ENCODE data around the gene CASKIN2. TPM values are rescaled to one million over a fixed set of nuclear protein-coding genes. Genes with fewer than 3 reads are reported as not detected.

The CASKIN2 gene
- total RNA-seq, 1 donor from 2014 or later: 3.9 TPM

DNA sequence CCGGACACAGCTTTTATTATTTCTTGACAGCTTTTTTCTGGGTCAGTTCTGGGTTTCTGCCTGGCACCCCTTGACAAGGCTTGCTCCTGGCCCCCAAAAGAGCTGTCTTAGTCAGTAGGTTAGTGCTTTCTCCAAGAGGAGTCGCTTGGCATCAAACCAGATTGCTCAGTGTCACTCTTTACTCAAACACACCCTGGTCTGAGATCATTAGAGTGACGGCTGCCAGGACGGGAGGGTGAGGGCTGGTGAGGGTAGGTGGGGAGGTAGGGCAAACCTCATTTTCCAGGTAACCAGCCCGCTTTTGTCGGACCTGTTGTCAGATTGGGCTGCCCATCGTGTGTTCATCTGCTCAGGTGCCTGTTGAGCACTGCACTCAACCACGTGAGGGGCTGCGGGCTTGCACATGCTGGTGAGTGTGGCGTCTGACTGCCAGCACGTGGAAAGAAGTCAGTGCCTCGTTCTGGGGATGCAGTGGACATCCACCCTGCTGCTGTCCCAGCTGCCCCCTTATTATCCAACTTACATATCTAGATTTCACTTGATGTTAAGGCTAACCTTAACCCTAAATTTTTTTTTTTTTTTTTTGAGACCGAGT lies 46.5 kb downstream of the CASKIN2 start:
- FAIRE-seq (no peak), DNase-seq (ENCODE audit: low read depth) (peak; percentile 31)
- H3K27me3 ChIP-seq (ENCODE audit: control insufficient read depth, insufficient read depth, low read length): no peaks in the 10 kb centered on the region
- H3K4me3 ChIP-seq (ENCODE audit: low read depth, low read length): no peak overlapping the region
- peaks cover 2% of the 10 kb centered on the region for H3K36me3 ChIP-seq (ENCODE audit: control insufficient read depth, insufficient read depth, low read length)
- TF ChIP-seq, protein P1, sequence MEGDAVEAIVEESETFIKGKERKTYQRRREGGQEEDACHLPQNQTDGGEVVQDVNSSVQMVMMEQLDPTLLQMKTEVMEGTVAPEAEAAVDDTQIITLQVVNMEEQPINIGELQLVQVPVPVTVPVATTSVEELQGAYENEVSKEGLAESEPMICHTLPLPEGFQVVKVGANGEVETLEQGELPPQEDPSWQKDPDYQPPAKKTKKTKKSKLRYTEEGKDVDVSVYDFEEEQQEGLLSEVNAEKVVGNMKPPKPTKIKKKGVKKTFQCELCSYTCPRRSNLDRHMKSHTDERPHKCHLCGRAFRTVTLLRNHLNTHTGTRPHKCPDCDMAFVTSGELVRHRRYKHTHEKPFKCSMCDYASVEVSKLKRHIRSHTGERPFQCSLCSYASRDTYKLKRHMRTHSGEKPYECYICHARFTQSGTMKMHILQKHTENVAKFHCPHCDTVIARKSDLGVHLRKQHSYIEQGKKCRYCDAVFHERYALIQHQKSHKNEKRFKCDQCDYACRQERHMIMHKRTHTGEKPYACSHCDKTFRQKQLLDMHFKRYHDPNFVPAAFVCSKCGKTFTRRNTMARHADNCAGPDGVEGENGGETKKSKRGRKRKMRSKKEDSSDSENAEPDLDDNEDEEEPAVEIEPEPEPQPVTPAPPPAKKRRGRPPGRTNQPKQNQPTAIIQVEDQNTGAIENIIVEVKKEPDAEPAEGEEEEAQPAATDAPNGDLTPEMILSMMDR (IDR thresholded peaks at IDR 0.05; ENCODE audit: insufficient read depth, low read length, severe bottlenecking): no peak

DNA sequence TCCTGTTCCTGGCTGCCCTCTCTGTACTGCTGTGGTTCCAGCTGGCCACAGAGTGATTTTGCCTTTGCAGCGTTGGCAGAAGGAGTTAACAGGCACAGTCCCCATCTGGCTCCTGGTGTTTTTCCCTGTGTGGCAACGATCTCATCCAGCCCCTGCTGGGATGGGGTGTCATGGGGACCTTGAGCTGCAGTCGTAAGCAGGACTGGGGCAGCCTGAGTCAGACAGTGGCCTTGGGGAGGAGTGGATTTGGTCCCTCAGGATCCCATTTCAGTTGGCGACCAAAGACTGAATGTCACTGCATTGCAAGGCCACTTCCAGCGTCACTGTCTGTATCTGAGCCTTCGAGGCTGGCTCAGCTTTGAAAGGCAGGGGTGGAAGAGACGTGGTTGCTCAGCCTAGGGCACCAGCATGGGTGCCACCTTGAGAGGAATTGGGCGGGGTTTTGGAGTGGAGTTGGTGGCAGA lies 47.0 kb downstream of the CASKIN2 start:
- FAIRE-seq (no peak), DNase-seq (ENCODE audit: low read depth) (no peak)
- TF ChIP-seq, protein P1 (IDR thresholded peaks at IDR 0.05; ENCODE audit: insufficient read depth, low read length, severe bottlenecking): no peak
- no peak overlapping the region for H3K4me3 ChIP-seq (ENCODE audit: low read depth, low read length)
- no peaks in the 10 kb centered on the region for H3K27me3 ChIP-seq (ENCODE audit: control insufficient read depth, insufficient read depth, low read length)
- H3K36me3 ChIP-seq (ENCODE audit: control insufficient read depth, insufficient read depth, low read length): peaks cover 2% of the 10 kb centered on the region

DNA sequence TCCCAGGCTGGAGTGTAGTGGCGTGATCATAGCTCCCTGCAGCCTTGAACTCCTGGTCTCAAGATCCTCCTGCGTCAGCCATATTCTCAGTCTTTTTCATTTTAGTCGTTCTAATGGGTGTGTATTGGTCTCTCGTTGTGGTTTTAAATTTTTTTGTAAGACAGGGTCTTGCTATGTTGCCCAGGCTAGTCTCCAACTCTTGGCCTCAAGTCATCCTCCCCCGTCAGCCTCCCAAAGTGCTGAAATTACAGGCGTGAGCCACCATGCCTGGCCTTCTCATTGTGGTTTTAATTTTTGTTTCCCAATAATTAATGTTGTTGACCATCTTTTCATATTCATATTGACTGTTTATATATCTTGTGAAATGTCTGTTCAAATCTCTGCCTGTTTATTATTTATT lies 50.3 kb downstream of the CASKIN2 start:
- no peak for DNase-seq (ENCODE audit: low read depth)
- TF ChIP-seq, protein P1 (IDR thresholded peaks at IDR 0.05; ENCODE audit: insufficient read depth, low read length, severe bottlenecking): no peak
- Histone ChIP-seq H3K27me3 (ENCODE audit: control insufficient read depth, insufficient read depth, low read length) (no peaks in the 10 kb centered on the region), H3K36me3 (ENCODE audit: control insufficient read depth, insufficient read depth, low read length) (no peaks in the 10 kb centered on the region), H3K4me3 (ENCODE audit: low read depth, low read length) (no peak overlapping the region)
- FAIRE-seq: no peak

DNA sequence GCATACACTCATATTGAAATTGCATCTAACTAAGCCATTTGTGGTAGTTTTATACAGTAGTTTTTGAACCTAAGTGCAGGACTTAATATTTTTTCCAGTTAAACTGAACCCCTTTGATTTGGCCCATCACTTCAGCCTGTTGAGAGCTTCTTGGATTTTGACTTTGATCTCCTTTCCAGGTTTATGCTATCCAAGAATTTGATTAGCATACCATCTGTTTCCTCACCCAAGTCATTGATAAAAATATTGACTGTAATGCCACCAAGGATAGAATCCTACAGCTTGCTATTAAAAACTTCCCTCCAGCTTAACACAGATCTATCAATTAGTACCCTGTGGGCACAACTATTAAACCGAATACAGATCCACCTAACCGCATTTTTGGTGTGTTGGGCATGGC lies 51.7 kb downstream of the CASKIN2 start:
- no peaks in the 10 kb centered on the region for H3K36me3 ChIP-seq (ENCODE audit: control insufficient read depth, insufficient read depth, low read length)
- DNase-seq (ENCODE audit: low read depth): no peak
- TF ChIP-seq, protein P1 (IDR thresholded peaks at IDR 0.05; ENCODE audit: insufficient read depth, low read length, severe bottlenecking): no peak
- H3K27me3 ChIP-seq (ENCODE audit: control insufficient read depth, insufficient read depth, low read length): no peaks in the 10 kb centered on the region
- no peak overlapping the region for H3K4me3 ChIP-seq (ENCODE audit: low read depth, low read length)
- no peak for FAIRE-seq

DNA sequence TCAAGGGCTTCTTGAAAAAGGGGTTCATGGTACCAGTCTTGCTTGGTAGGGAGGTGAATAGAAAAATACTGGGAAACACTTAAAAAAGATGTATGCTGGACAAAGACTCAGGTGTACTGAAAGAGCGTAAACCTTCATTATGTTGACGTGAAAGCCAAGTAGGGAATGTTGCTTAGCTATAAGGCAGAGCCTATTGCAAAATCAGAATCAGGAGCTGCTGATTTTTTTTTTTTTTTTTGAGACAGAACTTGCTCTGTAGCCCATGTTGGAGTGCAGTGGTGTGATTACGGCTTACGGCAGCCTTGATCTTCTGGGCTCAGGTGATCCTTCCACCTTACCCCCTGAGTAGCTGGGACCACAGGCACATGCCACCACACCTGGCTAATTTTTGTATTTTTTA lies 55.0 kb downstream of the CASKIN2 start:
- TF ChIP-seq, protein P1 (IDR thresholded peaks at IDR 0.05; ENCODE audit: insufficient read depth, low read length, severe bottlenecking): no peak
- Histone ChIP-seq H3K36me3 (ENCODE audit: control insufficient read depth, insufficient read depth, low read length) (no peaks in the 10 kb centered on the region), H3K4me3 (ENCODE audit: low read depth, low read length) (no peak overlapping the region), H3K27me3 (ENCODE audit: control insufficient read depth, insufficient read depth, low read length) (no peaks in the 10 kb centered on the region)
- FAIRE-seq (no peak), DNase-seq (ENCODE audit: low read depth) (no peak)
